DOHH2 (cell line): Measurements from ENCODE around the gene FMNL1.

ENCODE experiments used
- H3F3A ChIP-seq: fragments of 200-600 bp; sonication (generic), shearing (Covaris generic); 2 replicates; pipeline ENCODE4 v1.6.0; 2016; ENCODE audit warnings: antibody characterized with exemption, mild to moderate bottlenecking; ENCODE audit not compliant: control insufficient read depth, insufficient read depth
- H3K27ac ChIP-seq: fragments of 200-600 bp; sonication (generic); 2 replicates; pipeline ENCODE4 v1.5.1; 2014; ENCODE audit warnings: low read depth, mild to moderate bottlenecking, low read length, moderate library complexity
- H3K27me3 ChIP-seq: fragments of 200-600 bp; sonication (generic); 2 replicates; pipeline ENCODE4 v1.6.1; 2014; ENCODE audit warnings: mild to moderate bottlenecking, low read length, mixed read lengths; ENCODE audit not compliant: control insufficient read depth
- H3K36me3 ChIP-seq: fragments of 200-600 bp; sonication (generic); 2 replicates; pipeline ENCODE4 v1.6.1; 2014; ENCODE audit warnings: mild to moderate bottlenecking, low read length, moderate library complexity, mixed read lengths; ENCODE audit not compliant: control insufficient read depth
- H3K4me1 ChIP-seq: fragments of 200-600 bp; sonication (generic); 2 replicates; pipeline ENCODE4 v1.6.1; 2014; ENCODE audit warnings: mild to moderate bottlenecking, low read length, mixed read lengths; ENCODE audit not compliant: control insufficient read depth
- H3K4me2 ChIP-seq: fragments of 200-600 bp; sonication (generic); 2 replicates; pipeline ENCODE4 v1.6.0; 2014; ENCODE audit warnings: mild to moderate bottlenecking, low read length, moderate library complexity
- H3K4me3 ChIP-seq: fragments of 200-600 bp; sonication (generic); 2 replicates; pipeline ENCODE4 v1.5.1; 2014; ENCODE audit warnings: mild to moderate bottlenecking, low read length, mixed read lengths
- H3K79me2 ChIP-seq: fragments of 200-600 bp; sonication (generic); 2 replicates; pipeline ENCODE4 v1.6.1; 2014; ENCODE audit warnings: mild to moderate bottlenecking, low read length, mixed read lengths; ENCODE audit not compliant: control insufficient read depth
- H3K9me2 ChIP-seq: fragments of 200-600 bp; sonication (generic); replicated peaks from 2 replicates; pipeline ENCODE4 v1.6.1; 2014; ENCODE audit warnings: mild to moderate bottlenecking, low read length, mixed read lengths; ENCODE audit not compliant: control insufficient read depth
- H3K9me3 ChIP-seq: fragments of 200-600 bp; sonication (generic); 2 replicates; pipeline ENCODE4 v1.6.1; 2014; ENCODE audit warnings: antibody characterized with exemption, low read length, mixed read lengths; ENCODE audit not compliant: control insufficient read depth, insufficient read depth
- H4K20me1 ChIP-seq: fragments of 200-600 bp; sonication (generic); 2 replicates; pipeline ENCODE4 v1.6.0; 2014; ENCODE audit warnings: low read depth, mild to moderate bottlenecking, antibody characterized with exemption, low read length, moderate library complexity; ENCODE audit not compliant: control insufficient read depth, insufficient read depth
- EZH2phosphoT487 ChIP-seq: fragments of 200-600 bp; sonication (generic); IDR thresholded peaks from 2 replicates; pipeline ENCODE4 v1.6.1; 2017; ENCODE audit warnings: borderline replicate concordance, mild to moderate bottlenecking, antibody characterized with exemption, low read length, moderate library complexity, mixed read lengths
- TF ChIP-seq, protein P1 (sequence below): fragments of 200-600 bp; sonication (generic); IDR thresholded peaks from one replicate; pipeline ENCODE4 v1.5.1; 2014; ENCODE audit warnings: antibody characterized with exemption, mild to moderate bottlenecking, low read depth, low read length; ENCODE audit not compliant: poor library complexity, severe bottlenecking

Gene FMNL1

DNA sequence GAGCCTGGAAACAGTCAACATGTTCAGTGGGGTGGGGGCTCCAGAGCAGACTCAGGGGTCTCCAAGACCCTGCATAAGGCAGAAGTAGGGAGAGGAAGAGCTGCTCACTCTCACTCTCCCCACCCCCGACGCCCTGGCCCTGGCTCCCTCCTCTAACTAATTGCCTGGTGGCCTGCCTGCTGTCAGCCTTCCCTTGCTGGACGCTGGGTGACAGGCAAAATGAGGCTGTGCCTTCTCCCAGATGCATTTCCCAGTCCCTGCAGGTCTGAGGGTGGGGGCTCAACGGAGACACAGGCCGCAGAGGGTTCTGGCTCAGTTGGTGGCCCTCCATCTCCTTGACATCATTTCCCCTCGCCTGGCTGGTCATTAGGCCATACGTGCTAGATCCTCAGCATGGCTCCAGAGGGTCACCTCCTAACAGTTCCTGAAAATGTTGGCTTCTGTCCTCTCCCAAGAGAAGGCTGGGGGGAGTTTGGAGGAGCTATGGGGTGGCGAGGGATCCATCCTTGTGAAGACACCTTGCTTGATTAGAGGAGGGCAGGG lies 1.4 kb downstream of the FMNL1 start:
- peaks cover 66% of the 10 kb centered on the region for H3K4me1 ChIP-seq
- H3K79me2 ChIP-seq: peaks cover 58% of the 10 kb centered on the region
- no peaks in the 10 kb centered on the region for H3K9me3 ChIP-seq
- no peaks in the 10 kb centered on the region; the same call in 1 of the 2 replicates for H4K20me1 ChIP-seq
- H3K9me2 ChIP-seq: no peaks in the 10 kb centered on the region
- peaks cover 6% of the 10 kb centered on the region; the same call in 1 of the 2 replicates for H3K27me3 ChIP-seq
- peak overlapping the region; percentile 88 for H3K27ac ChIP-seq
- TF ChIP-seq, protein P1, sequence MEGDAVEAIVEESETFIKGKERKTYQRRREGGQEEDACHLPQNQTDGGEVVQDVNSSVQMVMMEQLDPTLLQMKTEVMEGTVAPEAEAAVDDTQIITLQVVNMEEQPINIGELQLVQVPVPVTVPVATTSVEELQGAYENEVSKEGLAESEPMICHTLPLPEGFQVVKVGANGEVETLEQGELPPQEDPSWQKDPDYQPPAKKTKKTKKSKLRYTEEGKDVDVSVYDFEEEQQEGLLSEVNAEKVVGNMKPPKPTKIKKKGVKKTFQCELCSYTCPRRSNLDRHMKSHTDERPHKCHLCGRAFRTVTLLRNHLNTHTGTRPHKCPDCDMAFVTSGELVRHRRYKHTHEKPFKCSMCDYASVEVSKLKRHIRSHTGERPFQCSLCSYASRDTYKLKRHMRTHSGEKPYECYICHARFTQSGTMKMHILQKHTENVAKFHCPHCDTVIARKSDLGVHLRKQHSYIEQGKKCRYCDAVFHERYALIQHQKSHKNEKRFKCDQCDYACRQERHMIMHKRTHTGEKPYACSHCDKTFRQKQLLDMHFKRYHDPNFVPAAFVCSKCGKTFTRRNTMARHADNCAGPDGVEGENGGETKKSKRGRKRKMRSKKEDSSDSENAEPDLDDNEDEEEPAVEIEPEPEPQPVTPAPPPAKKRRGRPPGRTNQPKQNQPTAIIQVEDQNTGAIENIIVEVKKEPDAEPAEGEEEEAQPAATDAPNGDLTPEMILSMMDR: no peak
- no peak for TF ChIP-seq EZH2phosphoT487
- H3F3A ChIP-seq: peaks cover 19% of the 10 kb centered on the region
- H3K4me2 ChIP-seq: peak overlapping the region; percentile 86
- H3K36me3 ChIP-seq: no peaks in the 10 kb centered on the region
- peak overlapping the region; percentile 95 for H3K4me3 ChIP-seq

DNA sequence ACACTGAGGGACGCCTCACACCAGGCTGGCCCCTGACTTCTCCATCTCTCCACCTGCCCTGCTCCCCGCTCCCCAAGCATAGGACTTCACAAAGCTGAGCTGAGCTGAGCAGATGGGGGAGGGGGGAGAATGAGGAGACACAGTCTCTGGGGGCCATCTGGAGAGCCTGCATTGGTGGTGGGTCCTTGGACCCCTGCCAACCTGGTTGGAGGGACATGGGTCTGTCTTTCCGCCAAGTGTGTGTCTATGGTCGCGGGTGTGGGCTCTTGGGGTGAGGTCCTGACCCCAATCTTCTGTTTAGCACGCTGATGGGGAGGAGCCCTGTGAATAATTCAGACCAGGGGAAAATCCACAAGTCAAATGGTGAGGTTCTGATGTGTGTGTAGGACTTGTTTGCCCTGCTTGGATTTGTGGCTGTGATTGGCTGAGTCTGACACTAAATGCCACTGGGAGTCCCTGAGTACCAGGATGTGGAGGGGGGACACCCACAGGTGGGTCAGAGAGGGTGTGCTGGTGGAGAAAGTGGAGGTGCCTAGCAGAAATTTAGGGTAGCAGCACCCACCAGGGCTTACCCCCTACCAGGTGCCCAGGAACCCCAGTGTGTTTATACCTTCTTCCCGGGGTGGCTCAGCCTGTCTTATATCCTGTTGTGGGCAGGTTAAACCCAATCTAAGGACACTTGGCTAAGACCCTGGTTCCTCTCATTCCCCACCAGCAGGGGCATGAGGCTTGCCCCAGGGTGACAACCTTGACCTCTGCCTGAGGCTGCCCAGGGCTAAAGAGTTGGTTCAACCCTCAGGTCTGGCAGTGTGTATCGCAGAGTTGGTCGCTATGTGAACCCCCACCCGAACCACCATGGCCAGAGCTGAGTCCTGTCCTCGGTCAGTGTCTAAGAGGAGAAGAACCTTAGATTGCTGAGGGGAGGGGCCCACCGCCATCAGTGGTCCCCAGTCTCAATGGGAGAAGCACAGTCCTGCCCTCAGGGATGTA lies 2.1 kb downstream of the FMNL1 start:
- H3K79me2 ChIP-seq: peaks cover 66% of the 10 kb centered on the region
- H4K20me1 ChIP-seq: no peaks in the 10 kb centered on the region; the same call in 1 of the 2 replicates
- H3K27ac ChIP-seq: peak overlapping the region; percentile 88
- no peaks in the 10 kb centered on the region for H3K36me3 ChIP-seq
- H3K9me2 ChIP-seq: no peaks in the 10 kb centered on the region
- peaks cover 23% of the 10 kb centered on the region for H3F3A ChIP-seq
- no peaks in the 10 kb centered on the region for H3K9me3 ChIP-seq
- peaks cover 6% of the 10 kb centered on the region; the same call in 1 of the 2 replicates for H3K27me3 ChIP-seq
- peaks cover 74% of the 10 kb centered on the region for H3K4me1 ChIP-seq
- TF ChIP-seq EZH2phosphoT487: no peak
- TF ChIP-seq, protein P1: peak; percentile 33
- peak overlapping the region; percentile 86 for H3K4me2 ChIP-seq
- peak overlapping the region; percentile 95 for H3K4me3 ChIP-seq

DNA sequence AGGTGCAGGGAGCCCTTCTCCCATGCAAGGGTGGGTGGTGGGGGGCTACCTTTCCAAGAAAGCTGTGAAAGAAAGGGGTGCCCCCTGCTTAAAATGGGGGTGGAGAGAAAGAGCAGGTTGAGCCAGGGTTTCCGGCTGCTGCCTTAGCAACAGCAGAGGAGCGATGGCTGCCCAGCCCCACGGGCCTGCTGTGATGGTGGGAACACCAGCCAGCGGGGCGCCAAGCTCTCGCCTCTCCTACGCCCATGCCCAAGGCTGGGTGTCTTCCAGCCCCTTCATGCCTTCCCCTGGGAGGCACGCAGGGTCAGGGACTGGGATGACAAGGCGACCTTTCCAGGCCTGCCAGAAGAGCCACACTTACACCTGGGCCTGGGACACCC lies 3.0 kb downstream of the FMNL1 start:
- Histone ChIP-seq H3K4me3 (peak overlapping the region; percentile 95), H3F3A (peaks cover 22% of the 10 kb centered on the region), H3K4me2 (peak overlapping the region; percentile 86), H3K79me2 (peaks cover 72% of the 10 kb centered on the region), H3K9me2 (no peaks in the 10 kb centered on the region), H3K36me3 (no peaks in the 10 kb centered on the region), H3K27me3 (peaks cover 6% of the 10 kb centered on the region; the same call in 1 of the 2 replicates), H4K20me1 (no peaks in the 10 kb centered on the region), H3K9me3 (no peaks in the 10 kb centered on the region), H3K27ac (peak overlapping the region; percentile 88), H3K4me1 (peaks cover 78% of the 10 kb centered on the region)
- TF ChIP-seq EZH2phosphoT487: no peak
- TF ChIP-seq, protein P1: no peak
